Stimulated activated CD8-positive, alpha-beta memory T cell treated with anti-CD3 and anti-CD28 coated beads, Interleukin-7, amount 100 ng/mL, for 24 hours (primary cell): ENCODE results near the gene FOCAD.

ENCODE experiments used
- DNase-seq: peaks from one replicate; pipeline ENCODE4 v3.0.0-alpha.2; 2020; ENCODE audit warnings: low read depth

FOCAD gene

DNA sequence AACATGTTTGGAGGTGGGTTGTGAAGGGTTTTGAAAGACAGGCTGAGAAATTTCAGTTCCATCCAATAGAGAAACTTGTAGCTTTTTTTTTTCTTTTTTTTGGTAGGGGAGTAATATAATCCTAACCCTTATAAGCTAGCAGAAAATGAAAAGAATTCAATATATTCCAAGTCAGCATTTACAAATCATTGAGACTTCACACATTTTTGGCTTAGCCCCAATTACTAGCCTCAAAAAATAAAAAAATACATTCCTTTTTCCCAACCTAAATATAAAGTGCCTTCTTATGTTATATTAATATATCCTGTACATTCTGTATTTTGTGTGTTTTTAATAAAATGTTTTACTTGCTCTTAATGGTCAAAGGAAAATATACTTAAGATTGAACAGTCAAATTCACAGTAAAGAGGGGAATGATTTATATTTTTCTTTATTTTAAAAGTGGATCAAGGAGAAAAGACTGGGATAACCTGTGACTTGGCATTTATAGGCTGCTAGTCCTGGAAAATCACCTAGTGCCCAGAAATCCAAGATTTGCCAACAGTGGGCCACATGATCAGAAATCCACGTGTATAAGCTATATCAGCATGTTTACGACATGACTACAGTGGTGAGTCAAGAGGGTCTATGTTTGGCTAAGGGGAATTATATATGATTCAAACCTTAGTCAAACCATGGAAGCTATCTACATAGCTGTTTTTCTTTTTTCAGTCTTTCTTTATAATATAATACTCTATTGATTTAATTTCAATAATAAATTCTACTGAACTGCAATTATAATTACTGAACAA, 332.8 kb downstream of the FOCAD start:
- DNase-seq, result no peak

DNA sequence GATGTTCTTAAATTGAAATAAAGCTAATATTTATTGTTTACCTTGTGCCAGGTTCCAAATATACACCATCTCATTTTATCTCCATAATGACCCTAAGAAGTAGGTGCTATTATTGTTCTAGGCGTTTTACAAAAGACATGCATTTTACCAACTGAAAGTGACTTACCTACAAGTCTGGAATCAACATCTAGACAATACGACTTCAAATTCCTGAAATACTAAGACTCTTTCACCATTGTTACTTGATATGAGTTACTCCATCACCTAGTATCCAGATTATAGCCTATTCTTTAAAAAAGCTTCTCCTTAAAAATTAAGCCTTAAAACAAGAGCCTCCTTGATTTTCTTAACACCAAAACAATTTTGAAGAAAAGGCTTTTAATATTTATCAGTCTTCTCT, 334.1 kb downstream of the FOCAD start:
- DNase-seq, result no peak

DNA sequence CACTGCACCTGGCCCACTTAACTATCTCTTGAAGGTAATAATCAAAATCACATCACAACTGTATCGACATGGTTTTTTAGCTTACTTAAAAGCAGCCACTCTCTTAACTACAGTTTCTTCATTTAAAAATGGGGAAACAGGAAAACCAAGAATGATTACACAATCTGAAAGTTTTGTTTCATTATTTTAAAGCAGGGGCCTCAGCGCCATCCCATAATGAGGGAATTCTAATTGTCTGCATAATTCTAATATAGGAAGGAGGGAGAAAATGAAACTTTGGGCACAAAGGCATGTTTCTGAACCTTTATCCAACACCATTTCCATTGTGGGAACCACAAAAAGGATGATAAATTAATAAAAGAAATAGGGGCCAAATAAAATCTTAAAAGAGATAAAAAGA, 339.8 kb downstream of the FOCAD start:
- DNase-seq, result no peak

DNA sequence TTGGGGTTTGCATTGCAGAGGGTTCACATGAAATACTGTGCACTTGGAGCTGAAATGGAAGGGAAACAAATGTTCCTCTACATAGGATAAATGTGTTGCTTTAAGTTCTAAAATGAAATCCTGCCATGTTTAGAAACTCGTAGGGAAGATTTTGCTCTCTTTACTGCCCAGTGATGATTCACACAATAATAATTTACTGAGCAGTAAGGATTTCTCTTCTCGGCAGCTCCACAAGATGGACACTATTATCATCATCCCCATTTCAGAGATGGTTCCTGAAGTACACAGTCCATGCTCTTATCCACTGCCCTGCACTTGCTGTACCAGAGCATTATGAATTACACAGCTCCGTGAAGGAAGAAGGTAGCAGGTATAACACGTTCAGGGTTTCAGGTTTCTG, 343.2 kb downstream of the FOCAD start:
- DNase-seq, result no peak

DNA sequence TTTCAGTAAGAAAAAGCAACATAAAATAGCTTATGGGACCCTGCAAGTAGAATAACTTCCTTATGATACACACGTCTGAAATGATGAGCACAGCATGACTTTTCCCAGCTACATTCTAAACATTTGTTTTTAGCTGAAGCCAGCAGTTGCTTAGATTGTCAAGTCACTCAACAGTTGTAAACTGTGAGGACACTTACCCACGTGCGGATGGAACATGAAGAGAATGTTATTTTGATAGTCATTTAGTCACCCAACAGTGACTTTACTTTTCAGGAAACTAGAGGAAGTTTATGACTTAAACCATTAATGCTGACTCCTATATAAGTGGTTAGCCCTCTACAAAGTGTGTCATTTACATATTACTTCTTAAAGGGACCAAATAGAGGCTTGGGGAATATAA, 344.4 kb downstream of the FOCAD start:
- DNase-seq, result no peak

DNA sequence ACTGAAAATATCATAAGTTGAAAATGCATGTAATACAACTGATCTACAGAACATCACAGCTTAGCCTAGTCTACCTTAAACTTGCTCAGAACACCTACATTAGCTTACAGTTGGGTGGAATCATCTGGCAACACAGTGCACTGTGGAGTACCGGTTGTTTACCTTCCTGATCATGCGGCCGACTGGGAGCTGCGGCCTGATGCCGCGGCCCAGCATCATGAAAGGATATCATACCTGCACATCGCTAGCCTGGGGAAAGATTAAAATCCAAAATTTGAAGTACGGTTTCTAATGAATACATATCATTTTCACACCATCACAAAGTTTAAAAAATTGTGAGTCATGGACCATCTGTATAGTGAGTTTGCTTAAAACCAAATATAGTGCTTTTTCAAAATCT, 345.6 kb downstream of the FOCAD start:
- DNase-seq, result no peak

DNA sequence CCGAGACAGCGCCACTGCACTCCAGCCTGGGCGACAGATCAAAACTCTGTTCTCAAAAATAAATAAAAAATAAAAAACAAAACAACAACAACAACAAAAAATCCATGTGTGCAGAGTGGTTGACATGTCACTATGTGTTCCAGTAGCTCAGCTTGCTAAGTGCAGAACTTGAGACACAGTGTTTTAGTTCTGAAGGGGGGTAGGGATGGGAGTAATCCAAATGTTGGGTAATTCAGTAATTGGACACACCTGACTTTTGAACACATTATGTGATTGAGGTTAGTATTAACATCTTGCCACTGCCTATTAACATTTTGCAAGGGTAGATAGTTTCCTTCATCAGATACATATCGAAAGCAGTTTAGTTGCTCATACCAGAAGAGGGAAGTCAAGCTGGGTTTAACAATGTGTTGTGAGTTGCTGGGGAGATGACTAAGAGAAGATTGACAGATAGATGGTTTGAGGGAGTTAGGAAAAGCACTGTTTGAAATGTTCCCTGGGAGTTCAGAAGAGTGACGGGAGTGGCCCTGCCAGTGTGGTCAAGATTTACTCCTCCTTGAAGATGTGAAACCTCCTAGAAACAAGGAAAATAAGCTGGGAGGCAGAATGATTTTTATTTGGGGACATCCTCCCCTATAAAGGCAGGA, 346.5 kb downstream of the FOCAD start:
- DNase-seq, result no peak

DNA sequence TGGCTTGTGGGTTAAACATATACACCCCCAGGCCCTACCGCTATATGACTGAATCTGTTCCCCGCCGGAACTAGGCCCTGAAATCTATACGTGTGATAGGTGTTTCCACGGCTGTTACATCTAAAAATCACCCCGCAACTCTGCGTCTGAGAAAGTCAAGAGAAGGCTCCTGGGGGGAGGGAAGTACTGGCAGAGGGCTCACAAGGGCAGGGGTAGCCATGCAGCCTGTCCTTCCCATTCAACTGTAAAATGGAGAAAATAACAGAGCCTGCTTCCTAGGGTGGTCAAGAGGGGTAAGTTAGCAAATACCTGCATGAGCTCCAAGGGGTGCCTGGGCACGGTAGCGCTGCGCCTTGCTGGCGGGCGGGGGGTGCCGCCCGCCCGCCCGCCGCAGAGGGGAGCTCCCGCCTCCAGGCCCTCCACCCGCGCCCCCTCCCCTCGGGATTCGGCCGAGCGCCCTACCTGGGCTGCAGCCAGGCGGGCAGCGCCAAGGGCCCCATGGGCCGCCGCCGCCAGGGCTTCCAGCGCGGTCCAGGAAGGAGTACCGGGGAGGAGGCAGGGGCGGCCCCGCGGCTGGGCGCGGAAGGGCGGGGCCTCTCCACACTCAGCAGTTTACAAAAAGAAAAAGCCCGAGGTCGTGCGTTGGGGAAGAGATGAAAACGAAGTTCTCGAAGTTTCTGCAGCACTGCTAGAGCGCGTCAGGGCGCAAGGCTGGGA, 347.2 kb downstream of the FOCAD start, which contains the start of gene HACD4:
HACD4 (minus strand) TSS at position 550 of the 717 bp plus-strand sequence; CDS start at position 500, 50 bp downstream.
- peak; percentile 22 for DNase-seq

DNA sequence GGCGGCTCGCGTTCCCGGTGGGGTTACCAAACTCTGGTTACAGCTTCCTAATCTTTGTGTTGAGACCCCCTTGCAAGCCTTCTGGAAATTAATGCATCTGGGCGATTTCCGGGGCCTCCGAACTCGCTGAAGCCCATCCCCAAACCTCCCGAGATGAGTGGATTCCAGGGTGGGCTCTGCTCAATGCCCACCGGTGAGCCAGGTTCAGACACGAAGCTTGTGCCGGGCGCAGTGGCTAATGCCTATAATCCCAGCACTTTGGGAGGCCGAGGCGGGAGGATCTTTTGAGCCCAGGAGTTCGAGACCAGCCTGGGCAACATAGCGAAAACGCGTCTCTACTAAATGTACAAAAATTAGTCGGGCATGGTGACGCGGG, 347.7 kb downstream of the FOCAD start:
- no peak for DNase-seq

DNA sequence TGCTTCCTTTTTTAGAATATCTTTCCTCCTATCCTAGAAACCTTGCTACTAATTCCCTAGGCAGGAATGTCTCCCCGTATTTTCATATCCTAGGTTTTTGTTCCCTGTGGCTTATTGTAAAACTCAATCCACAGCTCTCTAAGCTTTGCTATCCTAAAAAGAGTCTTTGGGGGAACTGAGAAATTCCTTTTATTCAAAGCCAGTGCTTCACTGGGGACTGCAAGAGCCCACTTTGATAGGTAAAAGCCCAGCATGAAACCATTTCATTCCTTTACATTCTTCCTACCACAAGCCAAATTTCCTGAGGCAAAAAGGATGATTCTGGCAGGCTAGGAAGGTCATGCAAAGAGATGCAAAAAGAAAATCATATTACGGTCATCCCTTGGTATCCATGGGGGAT, 353.2 kb downstream of the FOCAD start:
- no peak for DNase-seq

DNA sequence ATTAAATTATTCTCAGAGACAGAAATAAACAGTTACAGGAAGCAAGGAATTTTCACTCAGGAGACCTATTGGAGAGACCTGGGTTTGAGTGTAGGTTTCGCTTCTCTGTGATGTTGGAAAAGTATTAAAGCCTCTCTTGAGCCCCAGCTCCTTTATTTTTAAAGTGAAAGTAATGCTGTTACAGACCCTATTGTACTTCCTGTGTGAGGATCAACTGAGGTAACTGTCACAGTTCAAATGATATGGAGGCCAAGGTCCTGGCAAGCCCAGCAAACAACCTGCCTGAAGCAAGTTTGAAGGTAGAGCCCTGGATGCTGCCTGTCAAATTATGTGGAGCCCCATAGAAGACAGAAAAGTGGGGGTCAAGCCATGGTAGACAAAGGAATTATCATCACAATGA, 355.2 kb downstream of the FOCAD start:
- no peak for DNase-seq

DNA sequence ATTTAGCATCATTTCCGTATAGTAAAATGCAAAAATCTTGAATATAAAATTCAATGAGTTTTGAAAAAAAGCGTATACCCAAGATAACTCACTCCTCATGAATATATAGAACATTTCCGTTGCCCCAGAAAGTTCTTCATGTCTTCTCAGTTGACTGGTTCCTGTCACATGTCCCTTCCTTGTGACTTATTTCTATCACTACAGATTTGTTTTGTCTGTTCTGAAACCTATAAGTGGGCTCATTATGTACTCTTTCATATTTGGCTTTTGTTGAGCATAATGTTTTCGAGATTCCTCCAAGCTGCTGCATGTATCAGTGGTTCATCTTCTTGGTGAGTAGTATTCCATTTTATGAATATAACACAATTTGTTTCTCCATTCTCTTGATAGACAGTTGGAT, 358.4 kb downstream of the FOCAD start:
- no peak for DNase-seq

DNA sequence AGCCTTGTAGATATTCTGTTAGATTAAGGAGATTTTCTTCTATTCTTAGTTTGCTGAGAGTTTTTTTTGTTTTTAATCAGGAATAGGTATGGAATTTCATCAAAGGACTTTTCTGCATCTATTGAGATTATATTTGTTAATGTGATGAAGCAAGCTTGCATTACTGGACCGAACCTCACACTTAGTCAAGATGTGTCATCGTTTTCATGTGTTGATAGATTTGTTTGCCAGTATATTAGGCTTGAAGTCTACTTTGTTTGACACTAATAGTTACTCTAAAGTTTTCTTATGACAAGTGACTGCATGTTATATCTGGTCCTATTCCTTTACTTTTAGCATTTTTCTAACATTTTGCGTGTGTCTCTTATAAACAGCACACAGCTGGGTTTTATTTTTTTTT, 359.8 kb downstream of the FOCAD start:
- DNase-seq, result no peak
